Measurements from ENCODE around the gene KIFC1. TPM values are rescaled to one million over a fixed set of nuclear protein-coding genes. Genes with fewer than 3 reads are reported as not detected.
"Not testable (repeated sequence)": the region's sequence is repeated elsewhere in the genome, so short reads cannot be mapped to it uniquely, and the experiment has no call there.

The KIFC1 gene
- polyA plus RNA-seq: 18.4 TPM
- long read RNA-seq, donor 1, partial matches to known transcripts: 0 of 1 reads
- long read RNA-seq, donor 1, other reads (novel, unspliced or antisense): 0 of 1 reads
- long read RNA-seq, donor 2, partial matches to known transcripts: 11 of 13 reads
- long read RNA-seq, donor 2, other reads (novel, unspliced or antisense): 0 of 13 reads
- long read RNA-seq, donor 3, partial matches to known transcripts: 10 of 13 reads
- long read RNA-seq, donor 3, other reads (novel, unspliced or antisense): 0 of 13 reads
- long read RNA-seq, donor 4: 0 reads
- long read RNA-seq, donor 5, partial matches to known transcripts: 0 of 2 reads
- long read RNA-seq, donor 5, other reads (novel, unspliced or antisense): 0 of 2 reads
- long read RNA-seq, donor 6, partial matches to known transcripts: 0 of 4 reads
- long read RNA-seq, donor 6, other reads (novel, unspliced or antisense): 0 of 4 reads
- long read RNA-seq, donor 7, partial matches to known transcripts: 0 of 2 reads
- long read RNA-seq, donor 7, other reads (novel, unspliced or antisense): 0 of 2 reads
- long read RNA-seq, donor 8, partial matches to known transcripts: 6 of 10 reads
- long read RNA-seq, donor 8, other reads (novel, unspliced or antisense): 0 of 10 reads
- long read RNA-seq, donor 9, partial matches to known transcripts: 210 of 331 reads
- long read RNA-seq, donor 9, other reads (novel, unspliced or antisense): 119 of 331 reads
- long read RNA-seq, donor 10, partial matches to known transcripts: 0 of 4 reads
- long read RNA-seq, donor 10, other reads (novel, unspliced or antisense): 0 of 4 reads
- long read RNA-seq, donor 11, partial matches to known transcripts: 0 of 4 reads
- long read RNA-seq, donor 11, other reads (novel, unspliced or antisense): 0 of 4 reads

GRCh38 chr6:33391278-33391921 is at the start of gene KIFC1:
Gene KIFC1 (plus strand): TSS chr6:33391823. CDS start chr6:33391986, 163 bp downstream.
- Histone ChIP-seq H3K27me3 (ENCODE audit: control insufficient read depth, insufficient read depth, low read length) (no peaks in the 10 kb centered on the region), H3K36me3 (ENCODE audit: control insufficient read depth, insufficient read depth, low read length) (no peaks in the 10 kb centered on the region), H3K4me3 (ENCODE audit: low read length) (peak within 1 kb of the TSS; percentile 76), H3K4me1 (ENCODE audit: control insufficient read depth, insufficient read depth, low read length) (peaks cover 4% of the 10 kb centered on the region), H3K9me3 (ENCODE audit: control insufficient read depth, low read depth, low read length) (no peaks in the 10 kb centered on the region), H3K27ac (ENCODE audit: low read length) (peak within 1 kb of the TSS; percentile 94)
- no CpG with 5 or more reads among the region's 67 CpGs for WGBS (ENCODE audit: insufficient coverage, low lambda C conversion rate)
- DNase-seq: peak; percentile 100

GRCh38 chr6:33343606-33343952 is 48.0 kb upstream of the KIFC1 start:
- H3K27ac ChIP-seq (ENCODE audit: low read length); H3K4me3 ChIP-seq (ENCODE audit: low read length); H3K4me1 ChIP-seq (ENCODE audit: control insufficient read depth, insufficient read depth, low read length); H3K9me3 ChIP-seq (ENCODE audit: control insufficient read depth, low read depth, low read length); H3K27me3 ChIP-seq (ENCODE audit: control insufficient read depth, insufficient read depth, low read length); H3K36me3 ChIP-seq (ENCODE audit: control insufficient read depth, insufficient read depth, low read length); DNase-seq: not testable (repeated sequence)
- WGBS (ENCODE audit: insufficient coverage, low lambda C conversion rate): 100% methylated on average over 2 of the region's 7 CpGs

GRCh38 chr6:33343953-33344611 is 47.5 kb upstream of the KIFC1 start:
- Histone ChIP-seq H3K27ac (ENCODE audit: low read length) (no peak overlapping the region), H3K9me3 (ENCODE audit: control insufficient read depth, low read depth, low read length) (no peaks in the 10 kb centered on the region), H3K4me1 (ENCODE audit: control insufficient read depth, insufficient read depth, low read length) (no peaks in the 10 kb centered on the region), H3K4me3 (ENCODE audit: low read length) (no peak overlapping the region), H3K27me3 (ENCODE audit: control insufficient read depth, insufficient read depth, low read length) (no peaks in the 10 kb centered on the region), H3K36me3 (ENCODE audit: control insufficient read depth, insufficient read depth, low read length) (no peaks in the 10 kb centered on the region)
- WGBS (ENCODE audit: insufficient coverage, low lambda C conversion rate): 0% methylated on average over 1 of the region's 6 CpGs
- no peak for DNase-seq

GRCh38 chr6:33344701-33345697 is 46.6 kb upstream of the KIFC1 start:
- 14% methylated on average over 6 of the region's 22 CpGs for WGBS (ENCODE audit: insufficient coverage, low lambda C conversion rate)
- peak; percentile 64 to 77 for DNase-seq
- no peaks in the 10 kb centered on the region for H3K27me3 ChIP-seq (ENCODE audit: control insufficient read depth, insufficient read depth, low read length)
- no peak overlapping the region for H3K4me3 ChIP-seq (ENCODE audit: low read length)
- no peak overlapping the region for H3K27ac ChIP-seq (ENCODE audit: low read length)
- no peaks in the 10 kb centered on the region for H3K9me3 ChIP-seq (ENCODE audit: control insufficient read depth, low read depth, low read length)
- H3K36me3 ChIP-seq (ENCODE audit: control insufficient read depth, insufficient read depth, low read length): no peaks in the 10 kb centered on the region
- H3K4me1 ChIP-seq (ENCODE audit: control insufficient read depth, insufficient read depth, low read length): no peaks in the 10 kb centered on the region

- WGBS (ENCODE audit: insufficient coverage, low lambda C conversion rate): 80% methylated on average over 2 of the region's 5 CpGs
- H3K27me3 ChIP-seq (ENCODE audit: control insufficient read depth, insufficient read depth, low read length); H3K36me3 ChIP-seq (ENCODE audit: control insufficient read depth, insufficient read depth, low read length); H3K4me3 ChIP-seq (ENCODE audit: low read length); DNase-seq; H3K4me1 ChIP-seq (ENCODE audit: control insufficient read depth, insufficient read depth, low read length); H3K27ac ChIP-seq (ENCODE audit: low read length); H3K9me3 ChIP-seq (ENCODE audit: control insufficient read depth, low read depth, low read length): not testable (repeated sequence)
Measured at GRCh38 chr6:33346972-33347371, 44.7 kb upstream of the KIFC1 start.

GRCh38 chr6:33347816-33348215 is 43.8 kb upstream of the KIFC1 start:
- H3K4me1 ChIP-seq (ENCODE audit: control insufficient read depth, insufficient read depth, low read length): no peaks in the 10 kb centered on the region
- H3K9me3 ChIP-seq (ENCODE audit: control insufficient read depth, low read depth, low read length): no peaks in the 10 kb centered on the region
- no peak for DNase-seq
- H3K4me3 ChIP-seq (ENCODE audit: low read length): no peak overlapping the region
- no peaks in the 10 kb centered on the region for H3K27me3 ChIP-seq (ENCODE audit: control insufficient read depth, insufficient read depth, low read length)
- H3K36me3 ChIP-seq (ENCODE audit: control insufficient read depth, insufficient read depth, low read length): no peaks in the 10 kb centered on the region
- no CpG with 5 or more reads among the region's 5 CpGs for WGBS (ENCODE audit: insufficient coverage, low lambda C conversion rate)
- H3K27ac ChIP-seq (ENCODE audit: low read length): no peak overlapping the region

- H3K27ac ChIP-seq (ENCODE audit: low read length): peak overlapping the region; percentile 46
- not testable (repeated sequence) for DNase-seq; H3K4me1 ChIP-seq (ENCODE audit: control insufficient read depth, insufficient read depth, low read length); H3K36me3 ChIP-seq (ENCODE audit: control insufficient read depth, insufficient read depth, low read length); H3K27me3 ChIP-seq (ENCODE audit: control insufficient read depth, insufficient read depth, low read length); H3K4me3 ChIP-seq (ENCODE audit: low read length); H3K9me3 ChIP-seq (ENCODE audit: control insufficient read depth, low read depth, low read length)
- WGBS (ENCODE audit: insufficient coverage, low lambda C conversion rate): 68% methylated on average over 3 of the region's 6 CpGs
Measured at GRCh38 chr6:33355860-33356259, 35.8 kb upstream of the KIFC1 start.

- Histone ChIP-seq H3K36me3 (ENCODE audit: control insufficient read depth, insufficient read depth, low read length) (no peaks in the 10 kb centered on the region), H3K4me1 (ENCODE audit: control insufficient read depth, insufficient read depth, low read length) (no peaks in the 10 kb centered on the region), H3K27me3 (ENCODE audit: control insufficient read depth, insufficient read depth, low read length) (peaks cover 3% of the 10 kb centered on the region), H3K4me3 (ENCODE audit: low read length) (no peak overlapping the region), H3K27ac (ENCODE audit: low read length) (peak overlapping the region; percentile 46), H3K9me3 (ENCODE audit: control insufficient read depth, low read depth, low read length) (no peaks in the 10 kb centered on the region)
- no CpG with 5 or more reads among the region's 3 CpGs for WGBS (ENCODE audit: insufficient coverage, low lambda C conversion rate)
- no peak for DNase-seq
Measured at GRCh38 chr6:33356295-33356694, 35.3 kb upstream of the KIFC1 start.

- not testable (repeated sequence) for H3K36me3 ChIP-seq (ENCODE audit: control insufficient read depth, insufficient read depth, low read length); H3K9me3 ChIP-seq (ENCODE audit: control insufficient read depth, low read depth, low read length); H3K4me3 ChIP-seq (ENCODE audit: low read length); H3K4me1 ChIP-seq (ENCODE audit: control insufficient read depth, insufficient read depth, low read length); H3K27ac ChIP-seq (ENCODE audit: low read length); H3K27me3 ChIP-seq (ENCODE audit: control insufficient read depth, insufficient read depth, low read length); DNase-seq
- WGBS (ENCODE audit: insufficient coverage, low lambda C conversion rate): 100% methylated on average over 2 of the region's 13 CpGs
Measured at GRCh38 chr6:33357160-33357871, 34.3 kb upstream of the KIFC1 start.
